Nephron (organoid): ENCODE results near the gene WWOX.
"Not testable (repeated sequence)": the region's sequence is repeated elsewhere in the genome, so short reads cannot be mapped to it uniquely, and the experiment has no call there.

Experiments
- H3K27ac Mint-ChIP-seq, 3 experiments: 2 replicates each; pipeline ENCODE4 v1.8.0; 2020; ENCODE audit warnings: mixed read lengths in 3 of 3, mild to moderate bottlenecking in 2 of 3, moderate library complexity in 1 of 3
- H3K27me3 Mint-ChIP-seq: 2 replicates; pipeline ENCODE4 v1.8.0; 2021; ENCODE audit warnings: low read depth, mild to moderate bottlenecking, moderate library complexity, mixed read lengths
- H3K36me3 Mint-ChIP-seq: 2 replicates; pipeline ENCODE4 v1.8.0; 2020; ENCODE audit warnings: low read depth, mixed read lengths
- H3K4me1 Mint-ChIP-seq: 2 replicates; pipeline ENCODE4 v1.8.0; 2020; ENCODE audit warnings: mixed read lengths
- H3K4me3 Mint-ChIP-seq, 3 experiments: 2 replicates each; pipeline ENCODE4 v1.8.0; 2020; ENCODE audit warnings: mild to moderate bottlenecking in 3 of 3, mixed read lengths in 3 of 3, moderate library complexity in 2 of 3
- H3K9me3 Mint-ChIP-seq: 2 replicates; pipeline ENCODE4 v1.8.0; 2020; ENCODE audit warnings: mixed read lengths
- TF ChIP-seq, protein P1 (sequence below), 3 experiments: fragments of 200-600 bp; sonication (generic); IDR thresholded peaks; one replicate each; pipeline ENCODE4 v1.5.0; 2021; ENCODE audit warnings: antibody characterized with exemption in 3 of 3; ENCODE audit not compliant: unreplicated experiment in 3 of 3

The WWOX gene

GRCh38 chr16:79213214-79213613 is 1113.8 kb downstream of the WWOX start:
- Mint-ChIP-seq H3K4me3 (no peak overlapping the region), H3K4me1 (no peaks in the 10 kb centered on the region), H3K27ac (no peak overlapping the region), H3K9me3 (no peaks in the 10 kb centered on the region), H3K36me3 (peaks cover 7% of the 10 kb centered on the region), H3K27me3 (peaks cover 5% of the 10 kb centered on the region)
- TF ChIP-seq, protein P1, sequence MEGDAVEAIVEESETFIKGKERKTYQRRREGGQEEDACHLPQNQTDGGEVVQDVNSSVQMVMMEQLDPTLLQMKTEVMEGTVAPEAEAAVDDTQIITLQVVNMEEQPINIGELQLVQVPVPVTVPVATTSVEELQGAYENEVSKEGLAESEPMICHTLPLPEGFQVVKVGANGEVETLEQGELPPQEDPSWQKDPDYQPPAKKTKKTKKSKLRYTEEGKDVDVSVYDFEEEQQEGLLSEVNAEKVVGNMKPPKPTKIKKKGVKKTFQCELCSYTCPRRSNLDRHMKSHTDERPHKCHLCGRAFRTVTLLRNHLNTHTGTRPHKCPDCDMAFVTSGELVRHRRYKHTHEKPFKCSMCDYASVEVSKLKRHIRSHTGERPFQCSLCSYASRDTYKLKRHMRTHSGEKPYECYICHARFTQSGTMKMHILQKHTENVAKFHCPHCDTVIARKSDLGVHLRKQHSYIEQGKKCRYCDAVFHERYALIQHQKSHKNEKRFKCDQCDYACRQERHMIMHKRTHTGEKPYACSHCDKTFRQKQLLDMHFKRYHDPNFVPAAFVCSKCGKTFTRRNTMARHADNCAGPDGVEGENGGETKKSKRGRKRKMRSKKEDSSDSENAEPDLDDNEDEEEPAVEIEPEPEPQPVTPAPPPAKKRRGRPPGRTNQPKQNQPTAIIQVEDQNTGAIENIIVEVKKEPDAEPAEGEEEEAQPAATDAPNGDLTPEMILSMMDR (IDR thresholded peaks at IDR 0.05; ENCODE audit: unreplicated experiment in 3 of 3) = no peak

DNA sequence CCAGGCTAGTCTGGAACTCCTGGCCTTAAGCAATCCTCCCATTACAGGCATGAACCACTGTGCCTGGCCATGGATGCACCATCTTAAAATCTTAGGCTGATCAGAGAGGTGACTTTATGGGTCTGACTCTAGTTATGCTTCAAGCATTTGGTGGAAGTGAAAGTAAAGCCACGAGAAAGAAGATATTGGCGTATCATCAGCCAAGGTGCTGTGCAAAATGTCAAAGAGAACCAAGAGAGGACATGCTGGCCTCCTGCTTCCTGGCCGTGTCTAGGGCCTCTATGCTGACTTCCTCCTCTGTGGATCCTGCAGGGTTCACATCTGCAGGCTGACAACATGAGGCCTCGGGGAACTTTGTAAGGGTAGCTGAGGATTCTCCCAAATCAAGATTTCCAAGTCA is 1115.8 kb downstream of the WWOX start:
- Mint-ChIP-seq H3K4me1 (no peaks in the 10 kb centered on the region), H3K27ac (no peak overlapping the region), H3K9me3 (no peaks in the 10 kb centered on the region), H3K36me3 (peaks cover 7% of the 10 kb centered on the region), H3K4me3 (no peak overlapping the region), H3K27me3 (peaks cover 5% of the 10 kb centered on the region)
- TF ChIP-seq, protein P1 (IDR thresholded peaks at IDR 0.05; ENCODE audit: unreplicated experiment in 3 of 3) = no peak

- Mint-ChIP-seq H3K27ac (no peak overlapping the region), H3K36me3 (peaks cover 7% of the 10 kb centered on the region), H3K9me3 (no peaks in the 10 kb centered on the region), H3K27me3 (peaks cover 5% of the 10 kb centered on the region), H3K4me3 (no peak overlapping the region), H3K4me1 (no peaks in the 10 kb centered on the region)
- TF ChIP-seq, protein P1 (IDR thresholded peaks at IDR 0.05; ENCODE audit: unreplicated experiment in 3 of 3) = no peak
These were observed 1118.0 kb downstream of the WWOX start for GRCh38 chr16:79217375-79218011.

DNA sequence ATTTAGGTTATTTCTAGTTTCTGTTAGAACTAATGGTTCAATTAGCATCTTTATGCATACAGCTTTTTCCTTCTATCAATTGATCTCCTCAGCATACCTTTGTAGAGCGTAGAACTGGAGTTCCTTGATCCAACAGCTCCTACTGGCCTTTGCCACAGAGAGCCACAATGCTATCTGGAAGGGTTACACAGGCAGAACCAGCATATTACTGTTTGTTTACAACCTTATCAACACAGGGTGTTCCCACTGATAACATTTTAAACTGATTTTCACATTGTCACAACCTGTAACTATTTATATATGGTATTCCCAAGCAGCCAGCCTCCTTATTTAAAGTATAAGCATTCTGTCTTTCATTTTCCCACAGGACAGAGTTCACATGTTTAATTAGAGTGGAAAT is 1118.9 kb downstream of the WWOX start:
- Mint-ChIP-seq H3K27me3 (peaks cover 11% of the 10 kb centered on the region), H3K4me1 (no peaks in the 10 kb centered on the region), H3K9me3 (no peaks in the 10 kb centered on the region), H3K36me3 (peaks cover 4% of the 10 kb centered on the region), H3K4me3 (no peak overlapping the region), H3K27ac (no peak overlapping the region)
- TF ChIP-seq, protein P1 (IDR thresholded peaks at IDR 0.05; ENCODE audit: unreplicated experiment in 3 of 3) = no peak

GRCh38 chr16:79225994-79226393 is 1126.5 kb downstream of the WWOX start:
- H3K9me3 Mint-ChIP-seq, H3K27ac Mint-ChIP-seq, H3K36me3 Mint-ChIP-seq, H3K4me3 Mint-ChIP-seq: not testable (repeated sequence)
- Mint-ChIP-seq H3K27me3 (peaks cover 20% of the 10 kb centered on the region), H3K4me1 (peaks cover 14% of the 10 kb centered on the region)

DNA sequence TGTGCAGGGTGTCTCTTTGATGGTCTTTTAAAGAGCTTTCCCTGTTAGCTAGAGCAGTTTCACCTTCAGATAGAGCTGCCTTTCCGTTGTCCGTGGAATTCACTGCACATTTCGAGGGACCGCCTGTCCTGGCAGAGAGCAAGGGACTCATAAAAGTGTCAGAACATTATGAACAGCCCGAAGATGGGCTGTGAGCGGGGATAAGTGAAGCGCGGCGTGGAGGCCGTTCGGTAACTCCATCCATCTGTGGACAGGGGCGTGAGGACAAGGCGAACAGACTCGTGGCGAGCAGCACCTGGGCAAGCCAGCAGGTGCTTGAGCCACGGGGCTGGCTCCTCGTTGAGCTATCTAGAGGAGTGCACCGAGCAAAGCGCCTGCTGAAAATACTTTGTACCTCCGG is 1129.9 kb downstream of the WWOX start:
- H3K36me3 Mint-ChIP-seq = no peaks in the 10 kb centered on the region
- peaks cover 14% of the 10 kb centered on the region for H3K4me1 Mint-ChIP-seq
- peaks cover 5% of the 10 kb centered on the region for H3K9me3 Mint-ChIP-seq
- peaks cover 23% of the 10 kb centered on the region for H3K27me3 Mint-ChIP-seq
- peak overlapping the region in 1 of 3 experiments; percentile 56 for H3K4me3 Mint-ChIP-seq
- TF ChIP-seq, protein P1 (IDR thresholded peaks at IDR 0.05; ENCODE audit: unreplicated experiment in 3 of 3) = no peak
- H3K27ac Mint-ChIP-seq = no peak overlapping the region

- peaks cover 12% of the 10 kb centered on the region for H3K4me1 Mint-ChIP-seq
- H3K27ac Mint-ChIP-seq, H3K4me3 Mint-ChIP-seq, H3K27me3 Mint-ChIP-seq, H3K36me3 Mint-ChIP-seq: not testable (repeated sequence)
- peaks cover 31% of the 10 kb centered on the region for H3K9me3 Mint-ChIP-seq
These were observed 1146.2 kb downstream of the WWOX start for GRCh38 chr16:79245700-79246099.
